ENCODE data around the gene EBF4. TPM values are rescaled to one million over a fixed set of nuclear protein-coding genes. Genes with fewer than 3 reads are reported as not detected.
A peak's percentile ranks its signal among the peaks of the same experiment; 100 is the strongest.

EBF4 gene
- total RNA-seq, 4 donors from 2014 or later, result 3.7 to 101 (median 5.4) TPM

- peak overlapping the region; percentile 71 to 99 (median 86) for H3K4me3 ChIP-seq
- H3K36me3 ChIP-seq, result peaks cover 0 to 26% (median 13%) of the 10 kb centered on the region in 4 donors
- peaks cover 9 to 27% (median 19%) of the 10 kb centered on the region in 4 donors for H3K4me1 ChIP-seq
- H3K27ac ChIP-seq, result peak overlapping the region; percentile 94 to 99 (median 96)
- no peaks in the 10 kb centered on the region for H3K9me3 ChIP-seq
- DNase-seq, result peak; percentile 12
- TF ChIP-seq POLR2AphosphoS5 (IDR thresholded peaks at IDR 0.05) (no peak), CTCF (IDR thresholded peaks at IDR 0.05) (no peak), POLR2A (IDR thresholded peaks at IDR 0.05) (no peak)
- intact Hi-C loops (cut with DNase I; ENCODE audit: low total_unique reads) (loop anchor here (5.0 kb wide), 1 partner anchor 39 kb away; the partner anchor contains the start of gene EBF4), in situ Hi-C loops (cut with MboI; ENCODE audit: low pct_ligation_motif_present in 1 of 4, low pct_unique_long_range_greater_than_20kb in 1 of 4, low sequenced_read_pairs in 3 of 4) (loop anchor here in 2 of 4 donors (10.0 kb wide), 2 partner anchors 128 to 138 kb away; no protein-coding TSS in a partner anchor)
- 0% methylated on average over 31 of the region's 56 CpGs; no CpG with 5 or more reads in 1 of the 2 donors for WGBS, 2 donors (ENCODE audit: low coverage in 1 of 2)
- no peaks in the 10 kb centered on the region for H3K27me3 ChIP-seq
Observed at GRCh38 chr20:2652724-2653555, 39.6 kb upstream of the EBF4 start.

GRCh38 chr20:2653556-2654383 is 38.8 kb upstream of the EBF4 start:
- TF ChIP-seq POLR2A (IDR thresholded peaks at IDR 0.05) (no peak), EP300 (IDR thresholded peaks at IDR 0.05; ENCODE audit: low read depth) (no peak), CTCF (IDR thresholded peaks at IDR 0.05) (no peak), POLR2AphosphoS5 (IDR thresholded peaks at IDR 0.05) (no peak)
- H3K36me3 ChIP-seq, result peaks cover 0 to 30% (median 13%) of the 10 kb centered on the region in 4 donors
- no peak for DNase-seq
- in situ Hi-C loops (cut with MboI; ENCODE audit: low pct_ligation_motif_present in 1 of 4, low pct_unique_long_range_greater_than_20kb in 1 of 4, low sequenced_read_pairs in 3 of 4) (loop anchor here in 2 of 4 donors (10.0 kb wide), 2 partner anchors 129 to 139 kb away; no protein-coding TSS in a partner anchor), intact Hi-C loops (cut with DNase I; ENCODE audit: low total_unique reads) (loop anchor here (5.0 kb wide), 1 partner anchor 39 kb away; the partner anchor contains the start of gene EBF4)
- H3K27ac ChIP-seq, result peak overlapping the region; percentile 94 to 99 (median 96)
- WGBS, 2 donors (ENCODE audit: low coverage in 1 of 2), result 18 to 22% methylated on average over 7 to 24 of the region's 24 CpGs
- H3K9me3 ChIP-seq, result no peaks in the 10 kb centered on the region
- no peaks in the 10 kb centered on the region for H3K27me3 ChIP-seq
- peak overlapping the region; percentile 71 to 99 (median 86) for H3K4me3 ChIP-seq
- H3K4me1 ChIP-seq, result peaks cover 9 to 27% (median 19%) of the 10 kb centered on the region in 4 donors

GRCh38 chr20:2654384-2654822 is 38.2 kb upstream of the EBF4 start:
- no peak overlapping the region for H3K4me3 ChIP-seq
- intact Hi-C loops (cut with DNase I; ENCODE audit: low total_unique reads), result loop anchor here (5.0 kb wide), 1 partner anchor 38 kb away; the partner anchor contains the start of gene EBF4
- no peaks in the 10 kb centered on the region for H3K27me3 ChIP-seq
- H3K4me1 ChIP-seq, result peaks cover 9 to 27% (median 19%) of the 10 kb centered on the region in 4 donors
- peaks cover 0 to 33% (median 15%) of the 10 kb centered on the region in 4 donors for H3K36me3 ChIP-seq
- TF ChIP-seq POLR2A (IDR thresholded peaks at IDR 0.05) (no peak), CTCF (IDR thresholded peaks at IDR 0.05) (no peak), POLR2AphosphoS5 (IDR thresholded peaks at IDR 0.05) (no peak), EP300 (IDR thresholded peaks at IDR 0.05; ENCODE audit: low read depth) (no peak)
- in situ Hi-C loops (cut with MboI; ENCODE audit: low pct_ligation_motif_present in 1 of 4, low pct_unique_long_range_greater_than_20kb in 1 of 4, low sequenced_read_pairs in 3 of 4), result loop anchor here in 2 of 4 donors (10.0 kb wide), 2 partner anchors 130 to 140 kb away; no protein-coding TSS in a partner anchor
- H3K27ac ChIP-seq, result no peak overlapping the region
- no peaks in the 10 kb centered on the region for H3K9me3 ChIP-seq
- no peak for DNase-seq
- WGBS, 2 donors (ENCODE audit: low coverage in 1 of 2), result 76% methylated on average over 9 of the region's 9 CpGs; no CpG with 5 or more reads in 1 of the 2 donors
